ENCODE data around the gene RYR1. TPM values are rescaled to one million over a fixed set of nuclear protein-coding genes. Genes with fewer than 3 reads are reported as not detected.
"Not testable (repeated sequence)": the region's sequence is repeated elsewhere in the genome, so short reads cannot be mapped to it uniquely, and the experiment has no call there.

RYR1 gene
- total RNA-seq, 1 donor from 2014 or later = 0.06 TPM

DNA sequence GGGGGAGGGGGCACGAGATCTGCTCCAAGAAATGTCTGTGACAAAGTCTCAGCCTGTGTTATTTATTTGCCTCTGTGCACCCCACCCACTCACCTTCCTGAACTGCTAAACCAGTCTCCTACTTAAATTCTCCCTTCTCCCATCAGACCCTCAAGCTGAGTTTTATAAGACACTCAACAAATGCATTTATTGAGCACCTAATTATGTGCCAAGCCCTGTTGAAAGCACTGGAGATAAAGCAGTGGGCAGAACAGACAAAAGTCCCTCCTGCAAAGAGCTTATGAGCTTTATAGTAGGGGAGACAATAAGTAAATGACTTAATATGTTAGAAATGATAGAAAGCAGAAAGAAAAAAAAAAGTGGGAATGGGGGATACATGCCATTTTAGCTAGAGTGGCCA is 34.0 kb upstream of the RYR1 start:
- no peak for DNase-seq (ENCODE audit: extremely low read depth, low read depth, low spot score)

DNA sequence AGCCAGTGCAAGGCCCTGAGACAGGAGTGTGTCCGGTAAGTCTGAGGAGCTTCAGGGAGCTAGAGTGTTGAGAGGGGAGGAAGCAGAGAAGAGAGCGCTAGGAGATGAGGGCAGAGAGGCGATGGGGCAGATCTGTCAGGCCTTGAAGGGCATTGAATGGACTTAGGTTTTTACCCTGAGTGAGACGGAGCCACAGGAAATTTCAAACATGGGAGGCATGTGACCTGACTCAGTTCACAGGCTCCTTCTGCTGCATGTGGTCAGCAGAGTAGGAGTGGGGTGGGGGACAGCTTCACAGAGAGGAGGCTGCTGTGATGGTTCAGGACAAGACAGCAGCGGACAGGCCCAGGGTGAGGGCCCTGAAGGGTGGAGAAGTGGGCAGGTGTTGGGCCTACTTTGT is 33.1 kb upstream of the RYR1 start:
- no peak for DNase-seq (ENCODE audit: extremely low read depth, low read depth, low spot score)

- DNase-seq (ENCODE audit: extremely low read depth, low read depth, low spot score) = peak; percentile 44
Measured at GRCh38 chr19:38401148-38401547, 32.3 kb upstream of the RYR1 start.

- no peak for DNase-seq (ENCODE audit: extremely low read depth, low read depth, low spot score)
Measured at GRCh38 chr19:38402623-38402966, 30.9 kb upstream of the RYR1 start.

DNA sequence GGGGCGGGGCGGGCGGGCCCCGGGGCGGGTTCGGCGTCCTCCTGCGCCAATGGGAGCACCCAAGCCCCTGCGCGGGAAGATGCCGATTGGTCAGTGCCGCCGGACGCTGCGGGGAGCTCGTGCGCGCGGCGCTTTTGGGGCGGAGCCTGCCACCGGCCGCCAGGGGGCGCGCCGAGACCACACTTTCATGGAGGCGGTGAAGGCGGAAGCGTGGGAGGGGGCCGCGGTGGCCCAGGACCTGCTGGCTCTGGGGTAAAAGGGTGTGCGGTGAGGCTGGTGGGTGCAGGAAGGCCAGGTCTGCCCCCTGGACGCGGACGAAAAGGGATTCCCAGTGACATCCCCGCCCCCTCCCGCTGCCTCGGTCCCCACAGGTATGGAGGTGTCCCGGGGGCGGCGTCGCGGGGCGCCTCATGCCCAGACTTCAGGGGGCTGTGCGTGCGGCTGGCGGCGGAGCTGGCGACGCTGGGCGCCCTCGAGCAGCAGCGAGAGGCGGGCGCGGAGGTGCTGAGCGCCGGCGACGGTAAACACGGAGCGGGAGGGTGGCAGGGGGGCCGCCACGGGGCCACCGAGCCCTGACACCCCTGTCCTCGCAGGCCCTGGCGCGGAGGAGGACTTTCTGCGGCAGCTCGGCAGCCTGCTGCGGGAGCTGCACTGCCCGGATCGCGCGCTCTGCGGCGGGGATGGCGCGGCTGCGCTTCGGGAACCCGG is 30.4 kb upstream of the RYR1 start, which contains the start of gene FAM98C:
Gene FAM98C (plus strand): TSS at position 127 of the 708 bp plus-strand sequence. CDS start 61 bp downstream, at position 188.
- DNase-seq (ENCODE audit: extremely low read depth, low read depth, low spot score) = peak; percentile 37

- DNase-seq (ENCODE audit: extremely low read depth, low read depth, low spot score) = no peak
Measured at GRCh38 chr19:38404858-38405257, 28.6 kb upstream of the RYR1 start.

- no peak for DNase-seq (ENCODE audit: extremely low read depth, low read depth, low spot score)
Measured at GRCh38 chr19:38405276-38405675, 28.2 kb upstream of the RYR1 start.

DNA sequence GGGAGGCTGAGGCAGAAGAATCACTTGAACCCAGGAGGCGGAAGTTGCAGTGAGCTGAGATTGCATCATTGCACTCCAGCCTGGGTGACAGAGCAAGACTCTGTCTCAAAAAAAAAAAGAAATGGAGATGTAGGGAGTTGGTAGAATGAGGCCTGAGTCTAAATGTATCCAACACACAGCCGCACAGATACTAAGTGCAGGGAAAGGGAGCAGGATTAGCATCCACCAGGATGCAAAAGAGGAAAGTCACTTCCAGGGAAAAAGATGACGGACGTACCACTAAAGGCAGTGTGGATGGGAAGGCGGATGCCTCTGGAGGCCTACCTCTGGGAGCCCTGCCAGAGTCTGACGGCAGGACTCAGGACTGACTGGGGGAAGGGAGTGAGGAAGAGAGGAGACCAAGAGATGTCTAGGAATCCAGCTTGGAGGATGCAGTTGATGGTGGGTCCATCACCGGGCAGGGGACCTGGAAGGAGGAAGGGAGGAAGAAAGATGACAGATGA is 23.8 kb upstream of the RYR1 start:
- no peak for DNase-seq (ENCODE audit: extremely low read depth, low read depth, low spot score)

DNA sequence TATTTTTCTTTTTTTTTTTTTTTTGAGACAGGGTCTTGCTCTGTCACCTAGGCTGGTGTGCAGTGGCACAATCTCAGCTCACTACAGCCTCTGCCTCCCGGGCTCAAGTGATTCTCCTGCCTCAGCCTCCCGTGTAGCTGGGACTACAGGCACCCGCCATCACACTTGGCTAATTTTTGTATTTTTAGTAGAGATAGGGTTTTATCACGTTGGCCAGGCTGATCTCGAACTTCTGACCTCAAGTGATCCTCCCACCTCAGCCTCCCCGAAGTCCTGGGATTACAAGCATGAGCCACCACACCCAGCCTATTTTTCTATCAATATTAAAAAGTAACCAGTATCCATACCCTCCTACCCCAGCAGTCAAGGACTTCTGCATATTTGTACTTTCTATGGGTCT is 23.1 kb upstream of the RYR1 start:
- not testable (repeated sequence) for DNase-seq (ENCODE audit: extremely low read depth, low read depth, low spot score)

DNA sequence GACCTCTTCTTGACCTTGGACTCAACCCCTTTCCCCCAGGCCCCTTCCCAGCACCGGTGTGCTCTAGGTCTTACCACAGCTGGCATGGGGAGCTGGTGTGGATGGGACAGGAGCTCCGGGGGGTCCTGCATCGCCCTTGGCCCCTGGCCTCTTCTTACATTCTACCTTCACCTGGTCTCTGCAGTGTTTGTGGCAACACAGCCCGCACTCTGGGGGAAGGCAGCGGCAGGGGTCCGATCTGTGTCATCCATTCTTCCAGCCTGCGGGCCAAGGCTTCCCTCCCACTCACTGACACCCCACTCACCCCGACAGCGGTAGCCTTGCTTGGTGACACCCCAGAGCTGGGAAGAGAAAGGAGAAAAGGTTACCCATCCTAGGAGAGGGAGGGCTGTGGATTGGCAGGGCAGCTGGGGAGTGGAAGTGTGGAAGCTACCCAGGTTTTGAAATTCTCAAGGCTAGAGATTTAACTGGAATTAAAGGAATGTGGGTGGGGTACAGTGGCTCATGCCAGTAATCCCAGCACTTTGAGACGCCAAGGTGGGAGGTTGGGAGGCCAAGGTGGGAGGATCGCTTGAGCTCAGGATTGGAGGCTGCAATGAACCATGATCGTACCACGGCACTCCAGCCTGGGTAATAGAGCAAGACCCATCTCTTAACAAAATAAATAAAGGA is 22.3 kb upstream of the RYR1 start:
- DNase-seq (ENCODE audit: extremely low read depth, low read depth, low spot score) = no peak

GRCh38 chr19:38411898-38412297 is 21.6 kb upstream of the RYR1 start:
- not testable (repeated sequence) for DNase-seq (ENCODE audit: extremely low read depth, low read depth, low spot score)

DNA sequence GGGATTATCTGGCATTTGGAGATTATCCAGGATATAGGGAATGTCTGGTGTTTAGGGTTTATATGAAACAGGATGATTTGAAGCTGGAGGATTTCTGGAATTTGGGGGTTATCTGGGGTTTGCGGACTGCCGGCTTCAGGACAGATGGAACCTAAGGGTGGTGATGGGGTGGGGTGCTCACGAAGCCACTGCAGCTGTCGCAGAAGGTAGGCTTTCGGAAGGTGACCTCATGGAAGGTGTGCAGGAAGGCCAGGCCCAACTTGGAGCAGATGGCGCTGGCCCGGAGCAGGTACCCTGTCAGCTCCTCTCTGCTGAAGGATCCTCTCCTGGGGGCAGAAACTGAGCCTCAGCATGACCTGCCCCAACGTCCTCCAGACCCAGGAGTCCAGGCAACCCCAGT is 21.0 kb upstream of the RYR1 start:
- no peak for DNase-seq (ENCODE audit: extremely low read depth, low read depth, low spot score)

DNA sequence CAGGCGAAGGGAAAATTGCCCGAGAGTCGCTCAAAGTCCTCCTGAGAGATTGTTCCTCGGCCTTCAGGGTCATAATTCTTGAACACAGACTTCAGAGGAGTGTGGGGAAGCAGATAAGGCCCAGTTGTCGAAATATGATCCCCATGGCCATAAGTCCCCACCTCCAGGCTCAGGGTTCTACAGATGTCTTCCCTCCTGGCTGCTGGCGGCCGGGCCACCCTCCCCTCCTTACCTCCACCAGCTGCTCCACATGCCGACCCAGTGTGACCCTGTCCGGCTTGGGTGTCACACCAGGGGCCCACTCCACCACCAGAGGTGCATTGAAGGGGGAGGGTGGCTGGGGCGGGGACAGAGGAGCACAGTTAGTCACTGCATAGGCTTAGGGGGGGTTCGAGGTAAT is 20.5 kb upstream of the RYR1 start:
- DNase-seq (ENCODE audit: extremely low read depth, low read depth, low spot score) = no peak

DNA sequence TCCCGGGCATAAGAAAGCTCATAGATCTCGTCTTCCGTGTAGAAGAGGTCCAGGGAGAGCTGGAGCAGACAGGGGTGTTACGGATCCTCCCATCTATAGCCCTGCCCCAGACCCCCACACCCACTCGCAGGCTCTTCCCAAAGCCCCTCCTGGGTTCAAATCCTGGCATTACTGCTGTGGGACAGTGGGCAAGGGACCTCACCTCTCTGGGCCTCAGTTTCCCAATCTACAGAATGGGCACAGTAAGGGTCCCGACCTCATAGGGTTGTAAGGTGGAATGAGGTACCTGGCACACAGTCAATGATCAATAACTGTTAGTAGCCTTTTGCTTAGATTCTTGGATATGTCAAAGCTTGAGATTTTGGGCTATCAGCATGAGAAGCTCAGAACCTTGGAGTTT is 20.1 kb upstream of the RYR1 start:
- no peak for DNase-seq (ENCODE audit: extremely low read depth, low read depth, low spot score)

- no peak for DNase-seq (ENCODE audit: extremely low read depth, low read depth, low spot score)
Measured at GRCh38 chr19:38417146-38417543, 16.3 kb upstream of the RYR1 start.

- DNase-seq (ENCODE audit: extremely low read depth, low read depth, low spot score) = no peak
Measured at GRCh38 chr19:38417544-38418506, 15.7 kb upstream of the RYR1 start.

- DNase-seq (ENCODE audit: extremely low read depth, low read depth, low spot score) = no peak
Measured at GRCh38 chr19:38420935-38421334, 12.6 kb upstream of the RYR1 start.

- no peak for DNase-seq (ENCODE audit: extremely low read depth, low read depth, low spot score)
Measured at GRCh38 chr19:38421856-38422255, 11.6 kb upstream of the RYR1 start.

- DNase-seq (ENCODE audit: extremely low read depth, low read depth, low spot score) = no peak
Measured at GRCh38 chr19:38422438-38422837, 11.1 kb upstream of the RYR1 start.

DNA sequence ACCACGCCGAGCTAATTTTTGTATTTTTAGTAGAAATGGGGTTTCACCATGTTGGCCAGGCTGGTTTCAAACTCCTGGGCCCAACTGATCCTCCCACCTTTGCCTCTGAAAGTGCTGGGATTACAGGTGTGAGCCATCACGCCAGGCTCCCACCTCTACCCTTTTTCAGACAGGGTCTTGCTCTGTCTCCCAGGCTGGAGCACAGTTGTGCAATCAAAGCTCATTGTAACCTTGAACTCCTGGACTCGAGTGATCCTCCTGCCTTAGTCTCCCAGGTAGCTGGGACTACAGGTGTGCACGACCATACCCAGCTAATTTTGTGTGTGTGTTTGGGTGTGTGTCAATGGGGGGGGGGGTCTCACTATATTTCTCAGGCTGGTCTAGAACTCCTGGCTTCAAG is 9.2 kb upstream of the RYR1 start:
- DNase-seq (ENCODE audit: extremely low read depth, low read depth, low spot score) = no peak

DNA sequence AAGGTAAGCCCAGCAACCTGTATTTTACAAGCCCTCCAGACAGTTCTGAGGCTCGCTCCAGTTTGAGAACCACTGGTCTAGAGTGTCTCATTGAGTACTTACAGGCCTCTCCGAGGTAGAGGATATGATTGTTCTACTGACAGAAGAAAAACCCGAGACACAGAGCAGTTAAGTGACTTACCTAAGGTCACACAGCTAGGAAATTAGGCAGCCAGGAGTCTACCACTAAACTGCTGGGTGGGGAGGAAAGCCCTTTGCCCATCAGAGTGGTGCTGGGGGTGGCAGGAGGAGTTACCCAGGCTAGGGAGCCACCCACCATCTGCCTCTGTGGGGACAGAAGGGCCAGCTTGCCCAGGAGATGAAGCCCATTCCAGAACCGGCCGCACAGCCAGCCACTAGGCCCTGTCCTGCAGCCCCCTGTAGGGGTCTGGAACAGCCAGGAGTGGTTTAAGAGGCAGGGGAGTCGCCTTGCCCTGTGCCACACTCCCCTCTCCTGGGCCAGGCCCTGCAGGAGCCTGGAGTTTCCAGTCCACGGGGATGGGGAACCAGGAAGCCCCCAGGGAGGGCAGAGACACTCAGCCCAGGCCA is 8.2 kb upstream of the RYR1 start:
- DNase-seq (ENCODE audit: extremely low read depth, low read depth, low spot score) = no peak
